Measurements from ENCODE around the gene ANKS1A.

The ANKS1A gene

GRCh38 chr6:34957231-34957783 is 68.3 kb downstream of the ANKS1A start:
- no peak for DNase-seq
- Histone ChIP-seq H3K4me3 (ENCODE audit: low read depth, low read length) (no peak overlapping the region), H3K27ac (no peak overlapping the region), H3K36me3 (replicated peaks) (no peaks in the 10 kb centered on the region), H3K27me3 (replicated peaks) (no peaks in the 10 kb centered on the region)
- in situ Hi-C loops (cut with HindIII; ENCODE audit: low pct_ligation_motif_present, low sequenced_read_pairs), result no loop called here
- no peak for TF ChIP-seq CTCF (IDR thresholded peaks at IDR 0.05; ENCODE audit: low read depth, low read length, missing control alignments)

- Histone ChIP-seq H3K4me3 (ENCODE audit: low read depth, low read length) (no peak overlapping the region), H3K27ac (no peak overlapping the region), H3K36me3 (replicated peaks) (no peaks in the 10 kb centered on the region), H3K27me3 (replicated peaks) (no peaks in the 10 kb centered on the region)
- in situ Hi-C loops (cut with HindIII; ENCODE audit: low pct_ligation_motif_present, low sequenced_read_pairs), result no loop called here
- DNase-seq, result no peak
- no peak for TF ChIP-seq CTCF (IDR thresholded peaks at IDR 0.05; ENCODE audit: low read depth, low read length, missing control alignments)
Observed at GRCh38 chr6:34958734-34959133, 69.7 kb downstream of the ANKS1A start.

GRCh38 chr6:34959224-34959623 is 70.2 kb downstream of the ANKS1A start:
- no peak for DNase-seq
- no peak overlapping the region for H3K27ac ChIP-seq
- no peak overlapping the region for H3K4me3 ChIP-seq (ENCODE audit: low read depth, low read length)
- in situ Hi-C loops (cut with HindIII; ENCODE audit: low pct_ligation_motif_present, low sequenced_read_pairs), result no loop called here
- H3K36me3 ChIP-seq (replicated peaks), result no peaks in the 10 kb centered on the region
- no peaks in the 10 kb centered on the region for H3K27me3 ChIP-seq (replicated peaks)
- no peak for TF ChIP-seq CTCF (IDR thresholded peaks at IDR 0.05; ENCODE audit: low read depth, low read length, missing control alignments)

GRCh38 chr6:34961082-34961481 is 72.0 kb downstream of the ANKS1A start:
- H3K27ac ChIP-seq, result no peak overlapping the region

GRCh38 chr6:34961574-34961973 is 72.5 kb downstream of the ANKS1A start:
- in situ Hi-C loops (cut with HindIII; ENCODE audit: low pct_ligation_motif_present, low sequenced_read_pairs), result no loop called here
- TF ChIP-seq CTCF (IDR thresholded peaks at IDR 0.05; ENCODE audit: low read depth, low read length, missing control alignments), result no peak
- DNase-seq, result no peak
- Histone ChIP-seq H3K36me3 (replicated peaks) (no peaks in the 10 kb centered on the region), H3K27me3 (replicated peaks) (no peaks in the 10 kb centered on the region), H3K4me3 (ENCODE audit: low read depth, low read length) (no peak overlapping the region), H3K27ac (no peak overlapping the region)

More at GRCh38 chr6:34961082-34961481, 72.0 kb downstream of the ANKS1A start:
- no peak for TF ChIP-seq CTCF (IDR thresholded peaks at IDR 0.05; ENCODE audit: low read depth, low read length, missing control alignments)
- in situ Hi-C loops (cut with HindIII; ENCODE audit: low pct_ligation_motif_present, low sequenced_read_pairs), result no loop called here
- Histone ChIP-seq H3K27me3 (replicated peaks) (no peaks in the 10 kb centered on the region), H3K36me3 (replicated peaks) (no peaks in the 10 kb centered on the region), H3K4me3 (ENCODE audit: low read depth, low read length) (no peak overlapping the region)
- DNase-seq, result no peak

GRCh38 chr6:34964564-34964963 is 75.5 kb downstream of the ANKS1A start:
- Histone ChIP-seq H3K27ac (no peak overlapping the region), H3K4me3 (ENCODE audit: low read depth, low read length) (no peak overlapping the region), H3K36me3 (replicated peaks) (no peaks in the 10 kb centered on the region), H3K27me3 (replicated peaks) (no peaks in the 10 kb centered on the region)
- TF ChIP-seq CTCF (IDR thresholded peaks at IDR 0.05; ENCODE audit: low read depth, low read length, missing control alignments), result no peak
- in situ Hi-C loops (cut with HindIII; ENCODE audit: low pct_ligation_motif_present, low sequenced_read_pairs), result no loop called here
- no peak for DNase-seq

All from brain microvascular endothelial cell (primary cell).